Measurements from ENCODE around the gene YDJC. TPM values are rescaled to one million over a fixed set of nuclear protein-coding genes. Genes with fewer than 3 reads are reported as not detected.
"Not testable (repeated sequence)": the region's sequence is repeated elsewhere in the genome, so short reads cannot be mapped to it uniquely, and the experiment has no call there.

The YDJC gene
- total RNA-seq, 1 donor = 14.6 TPM

DNA sequence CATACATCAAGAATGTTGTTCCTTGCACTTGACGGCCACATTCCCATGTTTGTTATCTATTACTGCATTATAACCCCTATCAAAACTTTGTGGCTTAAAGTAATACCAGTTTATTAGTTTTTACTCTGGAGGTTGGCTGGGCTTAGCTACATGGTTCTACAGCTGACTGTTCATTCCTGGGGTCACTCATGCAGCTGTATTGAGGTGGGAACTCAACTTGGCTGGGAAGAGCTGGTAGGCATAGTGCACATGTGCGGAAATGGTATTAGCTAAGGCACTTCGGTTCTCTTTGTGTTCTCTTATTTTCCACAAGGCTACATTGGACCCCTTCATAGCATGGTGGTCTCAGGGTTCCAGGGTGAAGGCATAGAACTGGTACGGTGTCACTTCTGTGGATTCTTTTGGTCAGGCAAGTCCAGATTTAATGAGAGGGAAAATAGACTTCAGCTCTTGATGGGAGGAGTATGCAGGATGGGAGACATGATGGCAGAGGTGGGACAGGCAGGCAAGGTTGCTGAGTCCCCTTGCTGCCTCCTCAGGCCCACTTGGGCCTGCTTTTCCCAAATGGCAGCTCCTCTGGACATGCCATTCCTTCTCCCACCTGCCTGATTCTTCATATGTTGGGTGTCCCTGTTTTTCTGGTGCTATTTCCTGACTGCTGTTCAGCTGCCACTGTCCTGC lies 16.1 kb downstream of the YDJC start:
- H3K4me3 ChIP-seq (ENCODE audit: low read depth, low read length) = no peak overlapping the region
- no peak for DNase-seq (ENCODE audit: low read depth)
- TF ChIP-seq, protein P1, sequence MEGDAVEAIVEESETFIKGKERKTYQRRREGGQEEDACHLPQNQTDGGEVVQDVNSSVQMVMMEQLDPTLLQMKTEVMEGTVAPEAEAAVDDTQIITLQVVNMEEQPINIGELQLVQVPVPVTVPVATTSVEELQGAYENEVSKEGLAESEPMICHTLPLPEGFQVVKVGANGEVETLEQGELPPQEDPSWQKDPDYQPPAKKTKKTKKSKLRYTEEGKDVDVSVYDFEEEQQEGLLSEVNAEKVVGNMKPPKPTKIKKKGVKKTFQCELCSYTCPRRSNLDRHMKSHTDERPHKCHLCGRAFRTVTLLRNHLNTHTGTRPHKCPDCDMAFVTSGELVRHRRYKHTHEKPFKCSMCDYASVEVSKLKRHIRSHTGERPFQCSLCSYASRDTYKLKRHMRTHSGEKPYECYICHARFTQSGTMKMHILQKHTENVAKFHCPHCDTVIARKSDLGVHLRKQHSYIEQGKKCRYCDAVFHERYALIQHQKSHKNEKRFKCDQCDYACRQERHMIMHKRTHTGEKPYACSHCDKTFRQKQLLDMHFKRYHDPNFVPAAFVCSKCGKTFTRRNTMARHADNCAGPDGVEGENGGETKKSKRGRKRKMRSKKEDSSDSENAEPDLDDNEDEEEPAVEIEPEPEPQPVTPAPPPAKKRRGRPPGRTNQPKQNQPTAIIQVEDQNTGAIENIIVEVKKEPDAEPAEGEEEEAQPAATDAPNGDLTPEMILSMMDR (IDR thresholded peaks at IDR 0.05; ENCODE audit: insufficient read depth, low read length) = no peak

DNA sequence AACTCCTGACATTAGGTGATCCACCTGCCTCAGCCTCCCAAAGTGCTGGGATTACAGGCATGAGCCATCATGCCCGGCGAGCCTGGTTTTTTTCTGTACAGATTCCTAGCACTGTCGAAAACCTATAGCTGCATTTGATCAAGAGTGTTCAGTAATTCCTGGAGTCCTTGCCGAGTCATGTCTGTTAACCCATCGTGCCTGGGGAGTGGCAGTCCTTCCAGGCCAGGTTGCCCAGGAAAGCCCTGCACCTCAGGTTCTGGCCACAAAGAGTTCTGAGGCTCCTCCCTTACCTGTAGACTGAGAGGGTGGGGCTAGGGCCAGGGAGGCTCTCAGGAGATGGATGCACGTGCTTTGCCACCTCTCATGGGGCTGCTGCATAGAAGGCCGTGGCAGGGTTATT lies 17.0 kb downstream of the YDJC start:
- no peak overlapping the region for H3K4me3 ChIP-seq (ENCODE audit: low read depth, low read length)
- no peak for DNase-seq (ENCODE audit: low read depth)
- TF ChIP-seq, protein P1 (IDR thresholded peaks at IDR 0.05; ENCODE audit: insufficient read depth, low read length) = no peak

DNA sequence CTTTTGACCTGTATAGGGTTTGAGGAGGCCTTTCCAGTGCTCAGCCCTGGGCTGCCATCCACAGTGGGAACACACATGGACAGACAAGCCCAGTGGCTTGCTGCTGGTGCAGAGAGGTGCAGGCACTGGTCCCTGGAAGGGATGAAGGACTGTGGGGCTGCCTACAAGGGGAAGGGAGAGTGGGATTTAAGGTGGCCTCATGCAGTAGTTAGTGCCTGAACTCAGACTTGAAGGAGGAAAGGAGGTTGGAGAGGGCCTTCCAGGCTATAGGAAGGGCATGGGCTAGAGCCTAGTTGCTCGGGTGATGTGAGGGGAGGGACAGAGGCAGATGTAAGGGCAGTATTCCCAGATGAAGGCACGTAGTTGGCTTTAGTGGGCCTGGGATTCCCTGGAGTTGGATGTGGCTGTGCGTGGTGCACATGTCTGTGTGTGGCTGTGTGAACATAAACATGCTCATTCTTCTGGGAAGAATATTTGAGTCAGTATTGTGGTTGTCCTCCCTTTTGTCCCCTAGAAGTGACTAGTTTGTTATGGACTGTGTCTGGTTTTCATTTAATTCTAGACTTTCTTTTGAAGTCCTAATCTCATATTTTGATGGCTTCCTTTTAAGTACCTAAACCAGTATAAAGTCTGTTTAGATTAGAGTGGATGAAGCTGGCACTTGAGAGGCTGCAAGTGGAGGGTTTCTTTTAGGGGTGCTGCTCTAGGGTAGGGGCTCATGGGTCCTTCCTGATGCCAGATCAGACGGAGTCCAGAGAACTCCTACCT lies 18.4 kb downstream of the YDJC start:
- TF ChIP-seq, protein P1 (IDR thresholded peaks at IDR 0.05; ENCODE audit: insufficient read depth, low read length) = no peak

DNA sequence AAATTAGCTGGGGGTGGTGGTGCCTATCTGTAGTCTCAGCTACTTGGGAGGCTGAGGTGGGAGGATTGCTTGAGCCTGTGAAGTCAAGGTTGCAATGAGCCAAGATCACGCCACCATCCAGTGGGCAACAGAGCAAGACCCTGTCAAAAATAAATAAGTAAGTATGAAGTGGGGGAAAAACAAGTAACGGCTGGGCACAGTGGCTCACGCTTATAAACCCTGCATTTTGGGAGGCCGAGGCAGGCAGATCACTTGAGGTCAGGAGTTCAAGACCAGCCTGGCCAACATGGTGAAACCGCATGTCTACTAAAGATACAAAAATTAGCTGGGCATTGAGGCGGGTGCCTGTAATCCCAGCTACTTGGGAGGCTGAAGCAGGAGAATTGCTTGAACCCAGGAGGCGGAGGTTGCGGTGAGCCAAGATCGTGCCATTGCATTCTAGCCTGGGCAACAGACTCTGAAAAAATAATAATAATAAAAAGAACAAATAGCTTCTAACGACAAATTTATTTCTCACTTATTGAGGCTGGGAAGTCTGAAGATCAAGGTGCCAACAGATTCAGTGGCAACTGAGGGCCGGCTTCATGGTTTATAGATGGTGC lies 20.2 kb downstream of the YDJC start:
- DNase-seq (ENCODE audit: low read depth); H3K4me3 ChIP-seq (ENCODE audit: low read depth, low read length): not testable (repeated sequence)

More for the DNA sequence above, 18.4 kb downstream of the YDJC start:
- no peak overlapping the region for H3K4me3 ChIP-seq (ENCODE audit: low read depth, low read length)
- DNase-seq (ENCODE audit: low read depth) = no peak

DNA sequence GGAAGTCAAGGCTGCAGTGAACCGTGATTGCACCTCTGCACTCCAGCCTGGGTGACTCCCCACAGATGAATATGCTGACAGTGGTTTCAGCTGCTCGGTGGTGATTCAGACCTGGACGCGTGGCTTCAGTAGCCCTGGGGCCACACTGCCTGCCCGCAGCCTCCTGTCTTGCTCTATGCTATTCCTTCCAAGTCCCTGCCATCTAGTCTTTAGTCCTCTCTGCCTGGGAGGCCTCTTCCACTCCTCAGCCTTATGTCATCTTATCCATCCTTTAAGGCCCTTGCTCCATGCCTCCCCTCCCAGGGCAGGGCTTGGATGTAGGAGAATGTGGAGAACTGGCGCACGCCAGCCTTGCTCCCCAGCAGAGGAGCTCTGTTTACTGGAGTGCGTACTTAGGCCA lies 23.0 kb downstream of the YDJC start:
- no peak overlapping the region for H3K4me3 ChIP-seq (ENCODE audit: low read depth, low read length)
- no peak for DNase-seq (ENCODE audit: low read depth)
- TF ChIP-seq, protein P1 (IDR thresholded peaks at IDR 0.05; ENCODE audit: insufficient read depth, low read length) = no peak

DNA sequence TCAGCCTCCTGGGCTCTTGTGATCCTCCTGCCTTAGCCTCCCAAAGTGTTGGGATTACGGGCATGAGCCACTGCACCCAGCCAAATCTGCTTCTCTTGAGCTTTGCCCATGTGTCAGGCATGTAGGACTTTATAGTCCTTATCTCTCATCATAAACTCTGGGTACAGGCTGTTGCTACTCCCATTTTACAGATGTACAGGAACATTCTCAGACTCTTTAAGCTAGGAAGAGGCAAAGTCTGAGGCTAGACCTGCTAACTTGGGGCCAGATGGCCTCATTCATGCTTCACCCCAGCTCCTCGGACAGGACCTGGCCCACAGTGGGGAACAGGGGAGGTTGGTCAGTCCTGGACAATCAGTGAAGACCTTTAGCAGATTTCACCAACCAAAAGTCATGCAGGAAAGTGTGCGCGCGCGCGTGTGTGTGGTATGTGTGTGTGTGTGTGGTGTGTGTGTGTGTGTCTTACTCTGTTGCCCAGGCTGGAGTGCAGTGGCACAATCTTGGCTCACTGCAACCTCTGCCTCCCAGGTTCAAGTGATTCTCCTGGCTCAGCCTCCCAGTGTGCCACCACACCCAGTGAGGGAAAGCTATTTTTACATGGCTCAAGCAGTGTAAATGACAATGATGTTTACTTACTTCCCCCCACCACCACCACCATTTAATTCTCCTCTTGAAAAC lies 23.8 kb downstream of the YDJC start:
- TF ChIP-seq, protein P1 (IDR thresholded peaks at IDR 0.05; ENCODE audit: insufficient read depth, low read length) = no peak
- no peak overlapping the region for H3K4me3 ChIP-seq (ENCODE audit: low read depth, low read length)
- no peak for DNase-seq (ENCODE audit: low read depth)

DNA sequence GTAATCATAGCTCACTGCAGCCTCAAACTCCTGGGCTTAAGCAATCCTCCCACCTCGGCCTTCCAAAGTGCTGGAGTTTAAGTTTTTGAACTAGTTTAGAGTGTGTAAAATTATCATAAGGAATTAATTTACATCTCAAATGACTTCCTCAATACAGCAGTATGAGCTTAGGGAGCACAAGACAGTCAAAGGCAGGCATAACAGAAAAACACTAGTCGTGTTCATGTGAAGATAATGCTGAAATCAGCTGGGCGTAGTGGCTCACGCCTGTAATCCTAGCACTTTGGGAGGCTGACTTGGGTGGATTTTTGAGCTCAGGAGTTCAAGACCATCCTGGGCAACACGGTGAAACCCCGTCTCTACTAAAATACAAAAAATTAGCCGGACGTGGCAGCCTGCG lies 25.8 kb downstream of the YDJC start:
- no peak for DNase-seq (ENCODE audit: low read depth)
- TF ChIP-seq, protein P1 (IDR thresholded peaks at IDR 0.05; ENCODE audit: insufficient read depth, low read length) = no peak
- H3K4me3 ChIP-seq (ENCODE audit: low read depth, low read length) = no peak overlapping the region

All from fibroblast of the aortic adventitia (primary cell).